Body of pancreas (tissue), 4 donors: ENCODE results near the gene GLTP.

Experiments used
- POLR2A ChIP-seq, 3 donors: fragments of 450-650 bp; IDR thresholded peaks; one replicate each; pipeline ENCODE4 v1.6.1; 2016; ENCODE audit warnings: antibody characterized with exemption in 3 of 3, mild to moderate bottlenecking in 2 of 3
- TF ChIP-seq, protein P1 (sequence below), 7 experiments: fragments of 450-650 bp in 4 of 7; fragments of 200-600 bp in 3 of 7; sonication (generic) in 3 of 7; IDR thresholded peaks; one replicate each; pipeline ENCODE4 v1.5.1; 2016 to 2019; ENCODE audit warnings: antibody characterized with exemption in 7 of 7

DNA sequence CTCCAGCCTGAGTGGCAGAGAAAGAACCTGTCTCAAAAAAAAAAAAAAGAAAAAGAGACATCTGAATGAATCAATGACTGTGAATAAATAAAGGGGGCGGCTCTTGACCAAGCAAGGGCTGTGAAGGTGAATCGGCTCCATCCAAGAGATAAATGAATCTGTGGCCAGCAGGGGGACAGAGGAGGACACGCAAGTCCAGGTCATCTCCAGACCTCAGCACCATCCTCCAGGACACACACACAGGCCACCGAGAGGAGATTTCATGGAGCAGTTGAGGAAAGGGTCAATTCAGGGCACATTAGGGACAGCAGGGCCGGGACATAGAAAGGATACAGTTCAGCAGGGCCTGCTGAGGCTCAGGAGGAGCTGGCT, 68.7 kb downstream of the GLTP start:
- TF ChIP-seq, protein P1, sequence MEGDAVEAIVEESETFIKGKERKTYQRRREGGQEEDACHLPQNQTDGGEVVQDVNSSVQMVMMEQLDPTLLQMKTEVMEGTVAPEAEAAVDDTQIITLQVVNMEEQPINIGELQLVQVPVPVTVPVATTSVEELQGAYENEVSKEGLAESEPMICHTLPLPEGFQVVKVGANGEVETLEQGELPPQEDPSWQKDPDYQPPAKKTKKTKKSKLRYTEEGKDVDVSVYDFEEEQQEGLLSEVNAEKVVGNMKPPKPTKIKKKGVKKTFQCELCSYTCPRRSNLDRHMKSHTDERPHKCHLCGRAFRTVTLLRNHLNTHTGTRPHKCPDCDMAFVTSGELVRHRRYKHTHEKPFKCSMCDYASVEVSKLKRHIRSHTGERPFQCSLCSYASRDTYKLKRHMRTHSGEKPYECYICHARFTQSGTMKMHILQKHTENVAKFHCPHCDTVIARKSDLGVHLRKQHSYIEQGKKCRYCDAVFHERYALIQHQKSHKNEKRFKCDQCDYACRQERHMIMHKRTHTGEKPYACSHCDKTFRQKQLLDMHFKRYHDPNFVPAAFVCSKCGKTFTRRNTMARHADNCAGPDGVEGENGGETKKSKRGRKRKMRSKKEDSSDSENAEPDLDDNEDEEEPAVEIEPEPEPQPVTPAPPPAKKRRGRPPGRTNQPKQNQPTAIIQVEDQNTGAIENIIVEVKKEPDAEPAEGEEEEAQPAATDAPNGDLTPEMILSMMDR (IDR thresholded peaks at IDR 0.05) = no peak
- no peak for TF ChIP-seq POLR2A (IDR thresholded peaks at IDR 0.05)
